Measurements from ENCODE around the gene PCYT1A. TPM values are rescaled to one million over a fixed set of nuclear protein-coding genes. Genes with fewer than 3 reads are reported as not detected.
"Not testable (repeated sequence)": the region's sequence is repeated elsewhere in the genome, so short reads cannot be mapped to it uniquely, and the experiment has no call there.

The PCYT1A gene
- total RNA-seq, 1 experiment from 2014 or later: 52.2 TPM

DNA sequence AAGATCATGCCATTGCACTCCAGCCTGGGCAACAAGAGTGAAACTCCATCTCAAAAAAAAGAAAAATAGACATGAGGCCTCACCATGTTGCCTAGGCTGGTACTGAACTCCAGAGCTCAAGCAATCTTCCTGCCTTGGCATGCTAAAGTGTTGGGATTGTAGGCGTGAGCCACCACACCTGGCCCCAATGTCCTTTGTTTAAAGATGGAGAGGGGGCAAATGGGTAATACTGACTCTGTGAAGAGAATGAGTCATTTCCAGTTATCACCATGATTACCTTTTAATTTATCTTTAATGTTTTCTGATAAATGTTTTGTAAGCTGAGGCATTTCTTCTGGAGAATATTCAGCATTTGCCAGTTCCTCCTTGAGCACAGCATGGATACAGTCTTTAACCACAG is 28.3 kb upstream of the PCYT1A start:
- Histone ChIP-seq H3K27me3 (replicated peaks; ENCODE audit: control insufficient read depth, insufficient read depth, low read length) (no peaks in the 10 kb centered on the region), H3K36me3 (ENCODE audit: control insufficient read depth, insufficient read depth, low read length) (no peaks in the 10 kb centered on the region), H3K9me3 (no peaks in the 10 kb centered on the region), H3K4me3 (ENCODE audit: low read depth, low read length) (no peak overlapping the region), H3K4me1 (no peaks in the 10 kb centered on the region)
- TF ChIP-seq, protein P1, sequence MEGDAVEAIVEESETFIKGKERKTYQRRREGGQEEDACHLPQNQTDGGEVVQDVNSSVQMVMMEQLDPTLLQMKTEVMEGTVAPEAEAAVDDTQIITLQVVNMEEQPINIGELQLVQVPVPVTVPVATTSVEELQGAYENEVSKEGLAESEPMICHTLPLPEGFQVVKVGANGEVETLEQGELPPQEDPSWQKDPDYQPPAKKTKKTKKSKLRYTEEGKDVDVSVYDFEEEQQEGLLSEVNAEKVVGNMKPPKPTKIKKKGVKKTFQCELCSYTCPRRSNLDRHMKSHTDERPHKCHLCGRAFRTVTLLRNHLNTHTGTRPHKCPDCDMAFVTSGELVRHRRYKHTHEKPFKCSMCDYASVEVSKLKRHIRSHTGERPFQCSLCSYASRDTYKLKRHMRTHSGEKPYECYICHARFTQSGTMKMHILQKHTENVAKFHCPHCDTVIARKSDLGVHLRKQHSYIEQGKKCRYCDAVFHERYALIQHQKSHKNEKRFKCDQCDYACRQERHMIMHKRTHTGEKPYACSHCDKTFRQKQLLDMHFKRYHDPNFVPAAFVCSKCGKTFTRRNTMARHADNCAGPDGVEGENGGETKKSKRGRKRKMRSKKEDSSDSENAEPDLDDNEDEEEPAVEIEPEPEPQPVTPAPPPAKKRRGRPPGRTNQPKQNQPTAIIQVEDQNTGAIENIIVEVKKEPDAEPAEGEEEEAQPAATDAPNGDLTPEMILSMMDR (IDR thresholded peaks at IDR 0.05; ENCODE audit: insufficient read depth in 1 of 2, low read depth in 1 of 2, low read length in 1 of 2, severe bottlenecking in 1 of 2, unreplicated experiment in 1 of 2): no peak
- H3K27ac Mint-ChIP-seq (ENCODE audit: unreplicated experiment): no peak overlapping the region
- CTCF ChIA-PET: no interaction called here
- H3K4me3 Mint-ChIP-seq (ENCODE audit: unreplicated experiment): no peak overlapping the region
- no peaks in the 10 kb centered on the region for H3K27me3 Mint-ChIP-seq (ENCODE audit: insufficient read depth, unreplicated experiment)
- no TSS peak for BruUV-seq (replicated peaks)
- DNase-seq: no peak
- intact Hi-C loops (cut with micrococcal nuclease; ENCODE audit: unreplicated experiment): no loop called here
- no peaks in the 10 kb centered on the region for H3K4me1 Mint-ChIP-seq (ENCODE audit: low read depth, unreplicated experiment)
- no peaks in the 10 kb centered on the region for H3K9me3 Mint-ChIP-seq (ENCODE audit: unreplicated experiment)
- peaks cover 5% of the 10 kb centered on the region for H3K36me3 Mint-ChIP-seq (ENCODE audit: insufficient read depth, unreplicated experiment)
- POLR2A ChIA-PET: no interaction called here

DNA sequence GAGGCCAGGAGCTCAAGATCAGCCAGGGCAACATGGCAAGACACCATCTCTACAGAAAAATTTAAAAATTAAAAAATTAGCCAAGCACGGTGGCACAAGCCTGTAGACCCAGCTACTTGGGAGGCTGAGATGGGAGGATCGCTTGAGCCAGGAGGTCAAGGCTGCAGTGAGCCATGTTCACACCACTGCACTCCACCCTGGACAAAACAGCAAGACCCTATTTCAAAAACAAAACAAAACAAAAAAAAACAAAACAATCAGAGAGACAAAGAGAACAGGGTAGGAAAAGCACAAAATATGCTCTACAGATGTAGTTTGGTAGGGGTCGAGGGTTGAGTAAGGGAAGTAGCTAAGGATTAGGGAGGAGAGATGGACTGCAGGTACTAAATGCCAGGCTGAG is 27.1 kb upstream of the PCYT1A start:
- H3K9me3 Mint-ChIP-seq (ENCODE audit: unreplicated experiment): no peaks in the 10 kb centered on the region
- H3K4me1 Mint-ChIP-seq (ENCODE audit: low read depth, unreplicated experiment): no peaks in the 10 kb centered on the region
- Histone ChIP-seq H3K27me3 (replicated peaks; ENCODE audit: control insufficient read depth, insufficient read depth, low read length) (no peaks in the 10 kb centered on the region), H3K9me3 (no peaks in the 10 kb centered on the region), H3K4me3 (ENCODE audit: low read depth, low read length) (no peak overlapping the region), H3K36me3 (ENCODE audit: control insufficient read depth, insufficient read depth, low read length) (no peaks in the 10 kb centered on the region), H3K4me1 (no peaks in the 10 kb centered on the region)
- no peak overlapping the region for H3K27ac Mint-ChIP-seq (ENCODE audit: unreplicated experiment)
- intact Hi-C loops (cut with micrococcal nuclease; ENCODE audit: unreplicated experiment): no loop called here
- POLR2A ChIA-PET: no interaction called here
- peaks cover 9% of the 10 kb centered on the region for H3K36me3 Mint-ChIP-seq (ENCODE audit: insufficient read depth, unreplicated experiment)
- no peak for DNase-seq
- no TSS peak for BruUV-seq (replicated peaks)
- TF ChIP-seq, protein P1 (IDR thresholded peaks at IDR 0.05; ENCODE audit: insufficient read depth in 1 of 2, low read depth in 1 of 2, low read length in 1 of 2, severe bottlenecking in 1 of 2, unreplicated experiment in 1 of 2): no peak
- CTCF ChIA-PET: interaction anchor here (0.7 kb wide), 1 partner anchor 10 kb away, joined by 3 read pairs; no protein-coding TSS in a partner anchor
- no peaks in the 10 kb centered on the region for H3K27me3 Mint-ChIP-seq (ENCODE audit: insufficient read depth, unreplicated experiment)
- H3K4me3 Mint-ChIP-seq (ENCODE audit: unreplicated experiment): no peak overlapping the region

DNA sequence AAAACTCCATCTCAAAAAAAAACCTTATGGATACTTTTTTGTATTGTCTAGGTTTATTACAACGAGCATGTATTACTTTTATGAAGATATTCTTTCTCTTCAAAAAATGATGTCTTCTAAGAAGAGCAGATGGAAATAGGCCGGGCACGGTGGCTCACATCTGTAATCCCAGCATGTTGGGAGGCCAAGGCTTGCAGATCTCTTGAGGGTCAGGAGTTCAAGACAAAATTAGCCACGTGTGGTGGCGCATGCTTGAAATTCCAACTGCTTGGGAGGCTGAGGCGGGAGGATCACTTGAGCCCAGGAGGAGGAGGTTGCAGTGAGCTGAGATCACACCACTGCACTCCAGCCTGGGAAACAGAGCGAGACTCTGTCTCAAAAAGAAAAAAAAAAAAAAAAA is 26.6 kb upstream of the PCYT1A start:
- H3K4me1 ChIP-seq; H3K9me3 ChIP-seq; BruUV-seq (replicated peaks); H3K36me3 ChIP-seq (ENCODE audit: control insufficient read depth, insufficient read depth, low read length); H3K27me3 Mint-ChIP-seq (ENCODE audit: insufficient read depth, unreplicated experiment); H3K4me3 ChIP-seq (ENCODE audit: low read depth, low read length); intact Hi-C loops (cut with micrococcal nuclease; ENCODE audit: unreplicated experiment); H3K4me1 Mint-ChIP-seq (ENCODE audit: low read depth, unreplicated experiment); H3K27me3 ChIP-seq (replicated peaks; ENCODE audit: control insufficient read depth, insufficient read depth, low read length); H3K27ac Mint-ChIP-seq (ENCODE audit: unreplicated experiment); H3K9me3 Mint-ChIP-seq (ENCODE audit: unreplicated experiment); DNase-seq; POLR2A ChIA-PET; H3K4me3 Mint-ChIP-seq (ENCODE audit: unreplicated experiment): not testable (repeated sequence)
- H3K36me3 Mint-ChIP-seq (ENCODE audit: insufficient read depth, unreplicated experiment): peaks cover 11% of the 10 kb centered on the region
- CTCF ChIA-PET: interaction anchor here (0.7 kb wide), 1 partner anchor 10 kb away, joined by 3 read pairs; no protein-coding TSS in a partner anchor

DNA sequence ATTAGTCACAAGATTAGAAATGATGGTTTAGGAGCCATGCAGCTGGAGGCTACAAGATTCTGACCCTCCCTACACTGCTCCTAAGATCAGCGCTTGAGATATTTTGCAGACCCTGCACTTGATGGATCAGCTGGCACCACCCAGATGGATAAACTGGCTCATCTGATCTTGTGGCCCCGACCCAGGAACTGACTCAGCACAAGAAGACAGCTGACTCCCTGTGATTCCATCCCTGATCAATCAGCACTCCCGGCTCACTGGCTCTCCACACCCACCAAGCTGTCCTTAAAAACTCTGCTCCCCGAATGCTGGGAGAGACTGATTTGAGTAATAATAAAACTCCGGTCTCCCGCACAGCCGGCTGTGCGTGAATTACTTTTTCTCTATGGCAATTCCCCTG is 15.4 kb upstream of the PCYT1A start:
- intact Hi-C loops (cut with micrococcal nuclease; ENCODE audit: unreplicated experiment); H3K36me3 ChIP-seq (ENCODE audit: control insufficient read depth, insufficient read depth, low read length); H3K4me3 ChIP-seq (ENCODE audit: low read depth, low read length); H3K4me1 Mint-ChIP-seq (ENCODE audit: low read depth, unreplicated experiment); CTCF ChIA-PET; POLR2A ChIA-PET; BruUV-seq (replicated peaks); H3K36me3 Mint-ChIP-seq (ENCODE audit: insufficient read depth, unreplicated experiment); H3K9me3 Mint-ChIP-seq (ENCODE audit: unreplicated experiment); DNase-seq; H3K4me3 Mint-ChIP-seq (ENCODE audit: unreplicated experiment); H3K27me3 Mint-ChIP-seq (ENCODE audit: insufficient read depth, unreplicated experiment); H3K27ac Mint-ChIP-seq (ENCODE audit: unreplicated experiment); H3K4me1 ChIP-seq; H3K9me3 ChIP-seq; H3K27me3 ChIP-seq (replicated peaks; ENCODE audit: control insufficient read depth, insufficient read depth, low read length): not testable (repeated sequence)

DNA sequence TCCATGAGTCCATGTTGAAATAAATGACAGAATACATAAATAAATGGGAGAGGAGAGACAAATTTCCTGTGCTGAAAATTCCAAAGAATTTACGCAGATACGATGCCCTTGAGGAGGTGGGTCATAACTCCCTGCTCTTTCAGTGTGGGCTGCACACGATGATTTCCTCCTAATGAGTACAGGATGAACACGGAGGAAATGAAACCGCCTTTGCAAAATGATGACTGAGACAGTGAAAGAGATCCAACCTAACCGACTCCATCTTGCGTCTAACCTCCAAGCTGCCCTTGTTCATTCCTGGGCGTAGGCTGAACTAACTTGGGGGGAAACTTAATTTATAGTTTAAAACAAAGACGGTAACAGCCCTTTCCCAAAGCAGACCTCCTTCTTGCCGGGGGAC is 15.0 kb upstream of the PCYT1A start:
- H3K4me3 Mint-ChIP-seq (ENCODE audit: unreplicated experiment); intact Hi-C loops (cut with micrococcal nuclease; ENCODE audit: unreplicated experiment); H3K36me3 Mint-ChIP-seq (ENCODE audit: insufficient read depth, unreplicated experiment); H3K4me3 ChIP-seq (ENCODE audit: low read depth, low read length); H3K27me3 Mint-ChIP-seq (ENCODE audit: insufficient read depth, unreplicated experiment); CTCF ChIA-PET; H3K27me3 ChIP-seq (replicated peaks; ENCODE audit: control insufficient read depth, insufficient read depth, low read length); H3K4me1 ChIP-seq; H3K36me3 ChIP-seq (ENCODE audit: control insufficient read depth, insufficient read depth, low read length); H3K27ac Mint-ChIP-seq (ENCODE audit: unreplicated experiment); POLR2A ChIA-PET; H3K9me3 Mint-ChIP-seq (ENCODE audit: unreplicated experiment); BruUV-seq (replicated peaks); DNase-seq; H3K9me3 ChIP-seq; H3K4me1 Mint-ChIP-seq (ENCODE audit: low read depth, unreplicated experiment): not testable (repeated sequence)

Measured in Caco-2 (cell line).